ENCODE measurements around the gene SFT2D1. TPM values are rescaled to one million over a fixed set of nuclear protein-coding genes. Genes with fewer than 3 reads are reported as not detected.

The SFT2D1 gene
- total RNA-seq, 1 experiment from 2014 or later, result 39.5 TPM

DNA sequence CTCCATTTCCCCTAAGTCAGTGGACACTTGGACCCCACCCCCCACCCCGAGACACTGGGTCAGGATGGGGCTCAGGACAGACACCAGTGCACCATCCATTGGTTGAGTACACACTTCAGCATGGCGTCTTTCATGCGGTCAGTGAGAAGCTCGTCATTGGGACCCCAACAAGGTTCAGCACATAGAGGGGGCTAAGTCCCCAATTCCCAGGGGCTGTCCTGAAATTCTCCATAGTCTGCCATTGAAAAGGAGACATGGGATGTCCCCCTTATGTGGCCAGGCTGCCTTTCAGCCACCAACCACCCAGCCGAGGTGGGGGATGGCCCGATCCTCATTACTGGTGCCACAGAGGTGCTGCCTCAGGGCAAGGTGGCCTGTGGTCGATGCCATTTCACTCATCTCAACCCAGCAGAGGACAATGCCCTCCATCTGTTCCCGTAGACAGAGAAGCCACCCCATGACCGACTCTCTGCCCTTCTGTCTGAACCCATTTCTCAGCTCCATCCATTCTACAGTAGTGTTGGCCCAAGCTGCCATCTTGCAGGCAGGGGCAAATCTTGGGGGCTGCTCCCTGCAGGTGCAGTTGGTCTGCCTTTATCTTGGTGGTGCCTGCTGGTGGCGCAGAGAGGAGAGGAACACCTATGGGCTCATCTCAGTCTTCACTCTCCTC lies 71.5 kb downstream of the SFT2D1 start:
- H3K36me3 Mint-ChIP-seq (ENCODE audit: insufficient read depth, unreplicated experiment), result peaks cover 7% of the 10 kb centered on the region
- no peaks in the 10 kb centered on the region for H3K9me3 Mint-ChIP-seq (ENCODE audit: unreplicated experiment)
- H3K4me3 Mint-ChIP-seq (ENCODE audit: unreplicated experiment), result no peak overlapping the region
- H3K4me1 Mint-ChIP-seq (ENCODE audit: insufficient read depth, unreplicated experiment), result no peaks in the 10 kb centered on the region
- TF ChIP-seq, protein P1, sequence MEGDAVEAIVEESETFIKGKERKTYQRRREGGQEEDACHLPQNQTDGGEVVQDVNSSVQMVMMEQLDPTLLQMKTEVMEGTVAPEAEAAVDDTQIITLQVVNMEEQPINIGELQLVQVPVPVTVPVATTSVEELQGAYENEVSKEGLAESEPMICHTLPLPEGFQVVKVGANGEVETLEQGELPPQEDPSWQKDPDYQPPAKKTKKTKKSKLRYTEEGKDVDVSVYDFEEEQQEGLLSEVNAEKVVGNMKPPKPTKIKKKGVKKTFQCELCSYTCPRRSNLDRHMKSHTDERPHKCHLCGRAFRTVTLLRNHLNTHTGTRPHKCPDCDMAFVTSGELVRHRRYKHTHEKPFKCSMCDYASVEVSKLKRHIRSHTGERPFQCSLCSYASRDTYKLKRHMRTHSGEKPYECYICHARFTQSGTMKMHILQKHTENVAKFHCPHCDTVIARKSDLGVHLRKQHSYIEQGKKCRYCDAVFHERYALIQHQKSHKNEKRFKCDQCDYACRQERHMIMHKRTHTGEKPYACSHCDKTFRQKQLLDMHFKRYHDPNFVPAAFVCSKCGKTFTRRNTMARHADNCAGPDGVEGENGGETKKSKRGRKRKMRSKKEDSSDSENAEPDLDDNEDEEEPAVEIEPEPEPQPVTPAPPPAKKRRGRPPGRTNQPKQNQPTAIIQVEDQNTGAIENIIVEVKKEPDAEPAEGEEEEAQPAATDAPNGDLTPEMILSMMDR (IDR thresholded peaks at IDR 0.05; ENCODE audit: unreplicated experiment), result no peak
- no TSS peak for BruUV-seq (replicated peaks)
- POLR2A ChIA-PET, result interaction anchor here (0.7 kb wide), 1 partner anchor 420 kb away, joined by 4 read pairs; no protein-coding TSS in a partner anchor
- intact Hi-C loops (cut with micrococcal nuclease), result loop anchor here (10.0 kb wide), 1 partner anchor 386 kb away; no protein-coding TSS in a partner anchor
- no peak overlapping the region for H3K27ac Mint-ChIP-seq (ENCODE audit: low read depth, unreplicated experiment)
- H3K27me3 Mint-ChIP-seq (ENCODE audit: insufficient read depth, unreplicated experiment), result peaks cover 12% of the 10 kb centered on the region
- no peak for DNase-seq (ENCODE audit: unreplicated experiment)
- CTCF ChIA-PET, result interaction anchor here (0.7 to 2.8 kb wide), 4 partner anchors 97 to 130 kb away, joined by 3 to 12 read pairs (median 4); no protein-coding TSS in a partner anchor

Other genes with a start within 250 kb of the SFT2D1 start
- not detected in 2 replicates for gene TBXT, start 174.7 kb downstream of the SFT2D1 start, total RNA-seq (2022)
- 0.12 TPM in 1 of 2 replicates, not detected in the other for gene PRR18, start 34.2 kb downstream of the SFT2D1 start, total RNA-seq (2022)
- gene MPC1, start 40.4 kb upstream of the SFT2D1 start, total RNA-seq (2022), result 31.8 and 33.1 TPM in 2 replicates
- 5.3 and 5.8 TPM in 2 replicates for gene RAMACL, start 244.1 kb upstream of the SFT2D1 start, total RNA-seq (2022)